SHP77 (cell line): ENCODE measurements around the gene ABHD8.

Source experiments
- DNase-seq, 2 experiments: peaks; one replicate each; lab custom pipeline; 2025; lab: John Stamatoyannopoulos, UW

ABHD8 gene

GRCh38 chr19:17321655-17322489, 18.6 kb upstream of the ABHD8 start:
- DNase-seq, result no peak

- no peak for DNase-seq
Measured at GRCh38 chr19:17320435-17320834, 17.2 kb upstream of the ABHD8 start.

GRCh38 chr19:17319473-17320238, 16.4 kb upstream of the ABHD8 start:
- no peak for DNase-seq

- no peak for DNase-seq
Measured at GRCh38 chr19:17318966-17319365, 15.7 kb upstream of the ABHD8 start.

- DNase-seq, result no peak
Measured at GRCh38 chr19:17314007-17314593, 10.9 kb upstream of the ABHD8 start.

- DNase-seq, result no peak
Measured at GRCh38 chr19:17312189-17313113, 9.2 kb upstream of the ABHD8 start.

GRCh38 chr19:17311455-17312188, 8.4 kb upstream of the ABHD8 start:
- no peak for DNase-seq

GRCh38 chr19:17309965-17310461, 6.8 kb upstream of the ABHD8 start:
- DNase-seq, result no peak

DNA sequence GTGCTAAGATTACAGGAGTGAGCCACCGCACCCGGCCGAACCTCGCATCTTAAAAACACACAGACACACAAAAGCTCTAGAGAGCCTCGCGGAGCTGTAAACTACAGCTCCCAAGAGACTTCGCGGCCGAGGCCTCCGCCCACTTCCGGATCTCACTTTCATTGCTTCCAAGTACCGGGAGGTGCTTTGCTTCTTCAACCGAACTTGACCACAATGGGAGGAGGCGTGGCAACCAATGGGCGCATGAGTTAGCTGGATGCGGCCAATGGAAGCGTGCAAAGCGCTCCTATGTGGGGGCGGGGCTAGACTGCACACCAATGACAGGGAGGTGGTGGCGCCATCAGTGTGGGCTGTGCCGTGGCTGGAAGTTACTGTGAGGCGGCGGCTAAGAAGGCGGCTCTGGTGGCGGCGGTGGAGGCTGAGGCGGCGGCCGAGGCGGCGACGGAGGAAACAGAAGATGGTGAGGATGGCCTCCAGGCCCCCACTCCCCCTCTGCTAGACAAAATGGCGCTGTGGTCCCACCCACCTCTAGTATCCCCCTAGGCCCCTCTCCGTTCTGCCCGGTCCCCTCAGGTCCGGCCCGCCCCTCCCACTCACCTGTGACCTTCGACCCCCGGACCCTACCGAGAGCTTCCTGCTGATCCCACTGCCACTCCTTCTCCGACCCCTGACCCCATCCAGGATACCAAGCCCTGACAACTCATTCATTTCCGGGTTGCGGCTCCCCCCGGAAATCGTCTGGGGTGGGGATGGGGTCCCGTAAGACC, 6.2 kb upstream of the ABHD8 start, which contains the start of gene DDA1:
DDA1 (plus strand) TSS at position 366 of the 767 bp plus-strand sequence; CDS start at position 458, 92 bp downstream.
- DNase-seq, result peak; percentile 99

DNA sequence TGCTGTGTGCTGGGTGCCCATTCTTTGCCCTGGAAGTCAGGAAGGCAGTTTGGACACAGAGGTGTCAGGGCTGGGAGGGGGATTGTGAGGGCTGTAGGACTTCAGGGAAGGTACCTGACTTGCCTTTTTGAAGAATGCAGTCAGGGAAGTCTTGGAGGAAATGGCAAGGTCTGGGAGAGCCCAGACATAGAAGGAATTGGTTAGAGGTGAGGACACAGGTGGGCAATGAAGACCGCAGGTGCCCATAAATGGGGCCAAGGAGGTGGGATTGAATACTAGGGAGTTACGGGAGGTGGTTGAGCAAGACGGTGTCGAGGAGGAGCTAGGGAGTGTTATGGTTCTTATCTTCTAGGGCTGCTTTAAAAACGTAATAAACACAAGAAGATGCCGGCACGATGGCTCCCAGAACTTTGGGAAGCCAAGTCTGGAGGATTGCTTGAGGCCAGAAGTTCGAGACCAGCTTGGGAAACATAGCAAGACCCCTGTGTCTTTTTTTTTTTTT, 4.7 kb upstream of the ABHD8 start:
- no peak for DNase-seq

GRCh38 chr19:17306285-17306714, 3.1 kb upstream of the ABHD8 start:
- no peak for DNase-seq

- peak; percentile 98 to 99 for DNase-seq
Measured at GRCh38 chr19:17305517-17306284, 2.5 kb upstream of the ABHD8 start, which contains the start of gene MRPL34. TSS of gene MRPL34 (plus strand) at chr19:17305872. CDS start at chr19:17305893, 21 bp downstream.

DNA sequence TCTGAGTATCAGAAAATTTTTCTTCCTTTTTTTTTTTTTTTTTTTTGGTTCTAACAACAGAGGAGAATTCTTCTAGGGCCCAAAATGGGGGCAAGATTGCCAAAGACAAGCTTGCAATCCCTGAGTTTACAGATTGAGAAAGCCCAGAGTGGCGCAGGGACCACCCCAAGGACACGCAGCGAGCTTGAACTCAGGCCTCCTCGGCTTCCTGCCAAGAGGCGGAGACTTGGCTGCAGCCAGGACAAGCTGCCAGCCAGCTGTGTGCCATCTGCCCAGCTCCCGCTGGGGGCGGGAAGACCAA, 1.9 kb upstream of the ABHD8 start:
- DNase-seq, result no peak

GRCh38 chr19:17304386-17305215, 1.4 kb upstream of the ABHD8 start:
- no peak for DNase-seq

GRCh38 chr19:17303940-17304267, 679 bp upstream of the ABHD8 start:
- no peak for DNase-seq

DNA sequence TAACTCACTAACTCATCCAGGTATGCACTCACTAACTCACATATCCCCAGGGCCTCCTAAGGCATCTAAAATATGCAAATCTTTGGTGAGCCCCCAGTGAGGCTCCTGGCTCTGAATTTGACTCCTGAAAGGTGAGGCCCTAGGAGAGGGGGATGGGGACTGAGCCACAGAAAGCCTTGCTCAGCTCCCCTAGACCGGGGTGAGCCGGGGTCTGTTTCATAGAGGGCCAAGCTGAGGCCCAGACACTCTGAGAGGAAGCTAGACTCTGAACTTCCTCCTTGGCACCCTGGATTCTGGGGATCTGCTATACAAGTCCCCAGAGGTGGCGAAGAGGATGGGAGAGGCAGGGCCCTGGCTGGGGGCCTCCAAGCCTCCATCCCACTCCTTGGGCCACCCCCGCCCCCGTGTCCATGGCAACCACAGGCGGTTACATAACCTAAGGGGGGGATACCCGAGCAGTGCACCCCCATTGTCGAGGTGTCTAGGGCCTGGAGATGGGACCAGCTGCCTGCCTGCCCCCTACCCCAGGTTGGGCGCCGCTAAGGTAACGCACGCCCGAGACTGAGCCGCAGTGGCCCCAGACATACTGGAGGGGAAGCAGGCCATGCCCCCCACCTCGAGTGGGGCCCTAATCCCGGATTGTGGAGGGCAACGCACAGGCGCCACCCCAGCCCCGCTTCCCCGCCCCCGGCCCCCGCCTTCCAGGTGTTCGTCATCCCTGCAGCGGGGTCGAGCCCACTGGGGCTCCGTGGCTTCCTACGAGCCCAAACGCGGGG, 646 bp downstream of the ABHD8 start:
- DNase-seq, result no peak

GRCh38 chr19:17300992-17301619, 2.1 kb downstream of the ABHD8 start:
- DNase-seq, result no peak
